ENCODE measurements around the gene SCAI. TPM values are rescaled to one million over a fixed set of nuclear protein-coding genes. Genes with fewer than 3 reads are reported as not detected.

Gene SCAI
- total and polyA plus RNA-seq, 9 of the 15 experiments (the other 6 are each of a cell fraction or from before 2014, with no cell fraction given) = 0.70 to 12.4 (median 4.2) TPM

GRCh38 chr9:125131778-125132177 is 11.6 kb downstream of the SCAI start (continued):
- TF ChIP-seq ATF2 (CRISPR knock-in tag; IDR thresholded peaks at IDR 0.05) (no peak), MBD1 (CRISPR knock-in tag; IDR thresholded peaks at IDR 0.05) (no peak), CREB5 (CRISPR knock-in tag; IDR thresholded peaks at IDR 0.05) (no peak), SAFB2 (IDR thresholded peaks at IDR 0.05; ENCODE audit: borderline replicate concordance, low read depth, low read length, severe bottlenecking) (no peak), ZNF586 (CRISPR knock-in tag; conservative IDR thresholded peaks at IDR 0.05) (no peak), SNIP1 (IDR thresholded peaks at IDR 0.05; ENCODE audit: low read depth) (no peak), HNRNPL (IDR thresholded peaks at IDR 0.05; ENCODE audit: low read depth, low read length) (no peak), ESRRB (CRISPR knock-in tag; IDR thresholded peaks at IDR 0.05; ENCODE audit: borderline replicate concordance) (no peak), TAF7 (tag; IDR thresholded peaks at IDR 0.05) (no peak), STAT5A (IDR thresholded peaks at IDR 0.05; ENCODE audit: borderline replicate concordance, low read length) (peak; percentile 95), FOXO4 (CRISPR knock-in tag; IDR thresholded peaks at IDR 0.05) (no peak), MTA1 (IDR thresholded peaks at IDR 0.05; ENCODE audit: borderline replicate concordance) (peak; percentile 81), CEBPG (CRISPR knock-in tag; IDR thresholded peaks at IDR 0.05) (no peak; the same call in 1 of the 2 replicates), CEBPG (tag; conservative IDR thresholded peaks at IDR 0.05 in 1 of 2, IDR thresholded peaks at IDR 0.05 in 1 of 2) (no peak), HDAC1 (IDR thresholded peaks at IDR 0.05) (peak; percentile 60 to 80; a peak in 2 of 4 replicates), SMARCE1 (IDR thresholded peaks at IDR 0.05) (peak; percentile 76), ZNF217 (CRISPR knock-in tag; IDR thresholded peaks at IDR 0.05) (no peak), HDAC2 (IDR thresholded peaks at IDR 0.05) (peak; percentile 54; the same call in 1 of the 2 replicates), EGR1 (conservative IDR thresholded peaks at IDR 0.05) (no peak)
- TF ChIP-seq, protein P1, sequence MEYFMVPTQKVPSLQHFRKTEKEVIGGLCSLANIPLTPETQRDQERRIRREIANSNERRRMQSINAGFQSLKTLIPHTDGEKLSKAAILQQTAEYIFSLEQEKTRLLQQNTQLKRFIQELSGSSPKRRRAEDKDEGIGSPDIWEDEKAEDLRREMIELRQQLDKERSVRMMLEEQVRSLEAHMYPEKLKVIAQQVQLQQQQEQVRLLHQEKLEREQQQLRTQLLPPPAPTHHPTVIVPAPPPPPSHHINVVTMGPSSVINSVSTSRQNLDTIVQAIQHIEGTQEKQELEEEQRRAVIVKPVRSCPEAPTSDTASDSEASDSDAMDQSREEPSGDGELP (CRISPR knock-in tag; IDR thresholded peaks at IDR 0.05; ENCODE audit: borderline replicate concordance) = no peak

Data from K562 (cell line).